LNCaP clone FGC (cell line): Measurements from ENCODE around the gene SLC10A7.

ENCODE experiments used
- DNase-seq: peaks from one replicate; pipeline ENCODE4 v3.0.0-alpha.2; 2011; ENCODE audit warnings: low read depth
- H3K4me3 ChIP-seq: 2 replicates; pipeline ENCODE4 v1.5.1; 2011; ENCODE audit warnings: mild to moderate bottlenecking, low read depth, low read length, control low read depth
- CTCF ChIP-seq: IDR thresholded peaks from 2 replicates; pipeline ENCODE4 v1.5.1; 2012; ENCODE audit warnings: mild to moderate bottlenecking; ENCODE audit not compliant: control insufficient read depth, insufficient read depth; ENCODE audit errors: extremely low read depth

SLC10A7 gene

DNA sequence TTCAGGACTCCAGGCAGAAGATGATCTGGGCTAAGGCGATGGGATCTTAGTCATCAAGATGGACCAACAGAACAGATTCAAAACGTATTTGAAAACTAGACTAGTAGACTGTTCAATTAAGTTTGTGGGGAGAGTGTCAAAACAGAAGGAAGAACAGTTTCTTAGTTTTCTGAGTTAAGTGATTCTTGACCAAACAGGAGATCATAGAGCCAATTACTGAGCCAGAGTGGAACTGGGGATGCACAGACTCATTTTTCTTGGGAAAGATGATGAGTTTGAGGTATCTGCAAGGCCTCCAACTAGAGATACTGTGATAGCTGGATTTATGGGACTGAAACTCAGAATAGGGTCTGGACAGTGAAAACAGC, 187.9 kb downstream of the SLC10A7 start:
- no peak for DNase-seq
- H3K4me3 ChIP-seq, result no peak overlapping the region
- no peak for TF ChIP-seq CTCF

GRCh38 chr4:146333187-146333894, 188.4 kb downstream of the SLC10A7 start:
- DNase-seq, result peak; percentile 32
- H3K4me3 ChIP-seq, result no peak overlapping the region
- TF ChIP-seq CTCF, result no peak

GRCh38 chr4:146330392-146330791, 191.3 kb downstream of the SLC10A7 start:
- no peak overlapping the region for H3K4me3 ChIP-seq
- no peak for DNase-seq
- no peak for TF ChIP-seq CTCF

DNA sequence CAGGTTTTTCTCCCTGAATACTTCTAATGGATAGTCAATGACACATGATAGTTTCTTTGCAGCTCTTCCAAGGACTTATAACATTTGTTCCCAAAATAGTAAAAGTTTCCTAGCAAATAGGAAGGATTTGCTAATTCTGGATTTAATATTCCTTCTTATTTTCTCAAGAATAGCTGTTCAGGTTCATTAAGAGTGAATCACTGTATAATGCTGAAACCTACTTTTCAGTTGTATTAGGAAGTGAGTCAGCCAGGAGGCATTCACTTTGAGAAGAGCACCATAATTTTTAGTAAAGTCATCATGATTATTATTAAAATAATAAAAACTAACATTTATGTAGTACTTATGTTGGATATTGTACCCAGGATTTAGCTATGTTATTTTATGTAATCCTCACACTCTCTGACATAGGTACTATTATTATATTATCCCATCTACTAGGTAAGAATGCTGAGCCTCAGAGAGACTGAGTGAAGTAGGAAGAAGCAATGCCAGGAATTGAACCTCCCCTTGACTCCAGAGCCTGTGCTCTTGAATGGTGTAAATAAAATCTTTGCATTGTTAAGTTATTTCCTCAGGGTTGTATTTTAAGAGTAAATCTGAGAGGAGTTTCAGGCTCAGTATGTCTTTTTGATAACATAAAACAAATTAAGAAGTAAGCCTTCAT, 192.6 kb downstream of the SLC10A7 start:
- DNase-seq, result no peak
- no peak for TF ChIP-seq CTCF
- no peak overlapping the region for H3K4me3 ChIP-seq

DNA sequence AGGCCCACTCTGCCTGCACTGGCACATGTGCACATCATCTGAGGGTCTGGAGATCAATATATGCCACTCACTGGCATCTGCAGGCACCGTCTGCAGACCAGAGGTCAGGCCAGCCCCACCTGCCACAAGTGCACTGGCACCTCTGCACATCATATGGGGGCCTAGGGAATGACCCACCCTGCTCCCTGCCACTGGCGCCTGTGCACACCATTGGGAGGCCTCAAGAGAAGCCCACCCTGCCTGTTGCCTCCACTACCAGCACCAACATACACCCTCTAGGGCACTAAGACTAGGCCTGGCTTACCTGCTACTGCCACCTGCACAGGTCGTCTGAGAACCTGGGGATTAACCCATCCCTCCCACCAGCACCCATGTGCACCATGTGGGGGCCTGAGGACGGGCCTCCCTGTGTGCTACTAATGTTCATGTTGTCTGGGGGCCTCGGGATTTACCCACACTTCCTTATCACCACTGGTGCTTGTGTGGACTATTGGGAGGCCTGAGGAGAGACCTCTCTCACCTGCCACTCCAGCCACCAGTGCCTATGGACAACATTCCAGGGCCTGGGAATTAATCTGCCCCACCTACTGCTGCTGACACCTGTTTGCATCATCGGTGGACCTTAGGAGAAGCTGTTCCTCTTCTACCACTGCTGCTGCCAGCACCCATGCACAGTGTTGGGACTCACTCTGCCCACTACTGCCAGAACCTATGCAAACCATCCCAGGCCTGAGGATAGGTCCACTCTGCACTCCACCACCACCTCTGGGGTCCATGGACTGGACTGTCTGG, 193.7 kb downstream of the SLC10A7 start:
- no peak for TF ChIP-seq CTCF
- DNase-seq, result no peak
- H3K4me3 ChIP-seq, result no peak overlapping the region

DNA sequence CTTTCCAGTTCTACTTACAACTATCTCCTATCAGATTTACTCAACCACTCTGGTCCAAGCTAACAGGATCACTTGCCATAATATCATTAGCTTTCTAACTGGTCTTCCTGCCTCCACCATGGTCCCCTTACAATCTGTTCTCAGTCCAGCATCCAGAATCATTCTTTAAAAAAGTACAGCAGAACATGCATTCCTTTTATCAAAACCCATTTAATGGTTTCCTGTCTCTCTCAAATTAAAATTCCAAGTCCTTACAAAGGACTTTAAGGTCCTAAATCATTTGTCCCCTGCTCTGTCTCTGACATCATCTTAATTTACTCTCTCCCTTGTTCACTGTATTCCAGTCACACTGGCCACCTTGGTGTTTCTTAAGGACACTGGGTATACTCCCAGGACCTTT, 202.8 kb downstream of the SLC10A7 start:
- DNase-seq, result no peak
- no peak overlapping the region for H3K4me3 ChIP-seq
- no peak for TF ChIP-seq CTCF

DNA sequence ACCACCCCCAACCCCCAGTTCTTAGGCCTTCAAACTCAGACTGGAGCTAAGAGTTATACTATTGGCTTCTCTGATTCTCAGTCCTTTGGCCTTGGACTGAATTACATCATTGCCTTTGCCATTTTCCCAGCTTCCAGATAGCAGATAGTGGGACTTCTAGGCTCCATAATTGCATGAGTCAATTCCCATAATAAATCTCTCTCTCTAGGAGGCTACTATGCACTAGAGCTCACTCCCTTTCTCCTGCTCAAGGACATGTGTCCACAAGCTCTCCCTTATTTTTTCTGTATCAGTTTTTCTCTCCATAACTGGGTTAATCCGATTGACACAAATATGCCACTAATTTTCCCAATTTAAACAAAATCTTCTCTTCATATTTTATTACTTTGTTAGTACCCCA, 204.0 kb downstream of the SLC10A7 start:
- no peak overlapping the region for H3K4me3 ChIP-seq
- DNase-seq, result no peak
- no peak for TF ChIP-seq CTCF
